ENCODE measurements around the gene POLR2A. TPM values are rescaled to one million over a fixed set of nuclear protein-coding genes. Genes with fewer than 3 reads are reported as not detected.
A peak's percentile ranks its signal among the peaks of the same experiment; 100 is the strongest.

Gene POLR2A
- total and polyA plus RNA-seq, 8 donors: 24.5 to 83.6 (median 53.8) TPM

GRCh38 chr17:7508145-7508544 lies 24.0 kb downstream of the POLR2A start:
- no peak overlapping the region for H3K27ac ChIP-seq
- H3K4me3 ChIP-seq: no peak overlapping the region
- no peaks in the 10 kb centered on the region for H3K27me3 ChIP-seq
- no peak for ATAC-seq
- no peaks in the 10 kb centered on the region for H3K4me1 ChIP-seq
- DNase-seq: no peak
- 81 to 87% methylated on average over 11 of the region's 11 CpGs for WGBS, 2 donors
- intact Hi-C loops (cut with DNase I): no loop called here
- peaks cover 0 to 84% (median 47%) of the 10 kb centered on the region in 3 donors for H3K36me3 ChIP-seq
- no peaks in the 10 kb centered on the region for H3K9me3 ChIP-seq
- FAIRE-seq: no peak
- TF ChIP-seq CTCF (IDR thresholded peaks at IDR 0.05): no peak

GRCh38 chr17:7508846-7509245 lies 24.7 kb downstream of the POLR2A start:
- DNase-seq: no peak
- TF ChIP-seq CTCF (IDR thresholded peaks at IDR 0.05): no peak
- WGBS, 2 donors: 91 to 93% methylated on average over 9 of the region's 9 CpGs
- intact Hi-C loops (cut with DNase I): no loop called here
- Histone ChIP-seq H3K4me3 (no peak overlapping the region), H3K4me1 (no peaks in the 10 kb centered on the region), H3K36me3 (peaks cover 0 to 83% (median 46%) of the 10 kb centered on the region in 3 donors), H3K9me3 (no peaks in the 10 kb centered on the region), H3K27ac (no peak overlapping the region), H3K27me3 (no peaks in the 10 kb centered on the region)
- ATAC-seq: no peak
- no peak for FAIRE-seq

GRCh38 chr17:7509937-7510336 lies 25.8 kb downstream of the POLR2A start:
- Histone ChIP-seq H3K4me1 (no peaks in the 10 kb centered on the region), H3K4me3 (no peak overlapping the region), H3K9me3 (no peaks in the 10 kb centered on the region), H3K27me3 (no peaks in the 10 kb centered on the region), H3K27ac (no peak overlapping the region), H3K36me3 (peaks cover 0 to 73% (median 44%) of the 10 kb centered on the region in 3 donors)
- intact Hi-C loops (cut with DNase I): loop anchor here in 2 of 3 donors (5.0 to 10.0 kb wide), 2 partner anchors 52 to 165 kb away; partner anchors contain the start of gene SENP3 (in 1 of the 2)
- TF ChIP-seq CTCF (IDR thresholded peaks at IDR 0.05): no peak
- no peak for DNase-seq
- no peak for ATAC-seq
- WGBS, 2 donors: 65 to 68% methylated on average over 5 of the region's 5 CpGs
- no peak for FAIRE-seq

GRCh38 chr17:7511108-7511507 lies 26.9 kb downstream of the POLR2A start:
- no peak overlapping the region for H3K27ac ChIP-seq
- intact Hi-C loops (cut with DNase I): loop anchor here in 2 of 3 donors (5.0 to 10.0 kb wide), 2 partner anchors 51 to 164 kb away; partner anchors contain the start of gene SENP3 (in 1 of the 2)
- H3K4me3 ChIP-seq: no peak overlapping the region
- DNase-seq (no peak), ATAC-seq (no peak), FAIRE-seq (no peak)
- no peaks in the 10 kb centered on the region for H3K27me3 ChIP-seq
- TF ChIP-seq CTCF (IDR thresholded peaks at IDR 0.05): no peak
- H3K36me3 ChIP-seq: peaks cover 0 to 66% (median 44%) of the 10 kb centered on the region in 3 donors
- H3K9me3 ChIP-seq: no peaks in the 10 kb centered on the region
- 79 to 86% methylated on average over 10 of the region's 10 CpGs for WGBS, 2 donors
- no peaks in the 10 kb centered on the region for H3K4me1 ChIP-seq

- Histone ChIP-seq H3K27me3 (no peaks in the 10 kb centered on the region), H3K27ac (no peak overlapping the region), H3K4me3 (no peak overlapping the region), H3K9me3 (no peaks in the 10 kb centered on the region), H3K4me1 (no peaks in the 10 kb centered on the region), H3K36me3 (peaks cover 0 to 66% (median 39%) of the 10 kb centered on the region in 3 donors)
- FAIRE-seq: no peak
- DNase-seq: peak in 1 of 6 donors; percentile 66
- no peak for ATAC-seq
- intact Hi-C loops (cut with DNase I): loop anchor here in 2 of 3 donors (5.0 to 10.0 kb wide), 2 partner anchors 50 to 163 kb away; partner anchors contain the start of gene SENP3 (in 1 of the 2)
- no peak for TF ChIP-seq CTCF (IDR thresholded peaks at IDR 0.05)
- WGBS, 2 donors: 90 to 92% methylated on average over 15 of the region's 15 CpGs
These were observed 27.9 kb downstream of the POLR2A start for GRCh38 chr17:7512105-7512504.

Measured in pancreas (tissue), 10 donors.